GM23338 (cell line): ENCODE measurements around the gene DMRTC1.
"Not testable (repeated sequence)": the region's sequence is repeated elsewhere in the genome, so short reads cannot be mapped to it uniquely, and the experiment has no call there.

Source experiments
- CREB1 ChIP-seq: fragments of 250-450 bp; sonication (Bioruptor Pico); IDR thresholded peaks from 2 replicates; pipeline ENCODE4 v1.5.0; 2020; ENCODE audit warnings: low read depth, mild to moderate bottlenecking, moderate library complexity
- EZH2 ChIP-seq: fragments of 200-600 bp; sonication (generic); IDR thresholded peaks from one replicate; pipeline ENCODE4 v1.8.0; 2017; ENCODE audit warnings: antibody characterized with exemption, mild to moderate bottlenecking, low read depth; ENCODE audit not compliant: unreplicated experiment
- EZH2phosphoT487 ChIP-seq: fragments of 200-600 bp; sonication (generic); IDR thresholded peaks from one replicate; pipeline ENCODE4 v1.8.1; 2018; ENCODE audit warnings: antibody characterized with exemption; ENCODE audit not compliant: unreplicated experiment
- JUNB ChIP-seq: IDR thresholded peaks from one replicate; pipeline ENCODE4 v1.6.1; 2016; ENCODE audit warnings: antibody characterized with exemption; ENCODE audit not compliant: unreplicated experiment
- NANOG ChIP-seq: IDR thresholded peaks from 2 replicates; pipeline ENCODE4 v1.6.1; 2016; ENCODE audit warnings: antibody characterized with exemption, borderline replicate concordance
- POLR2AphosphoS5 ChIP-seq: IDR thresholded peaks from 2 replicates; pipeline ENCODE4 v1.6.1; 2016; ENCODE audit warnings: antibody characterized with exemption, low read depth
- TF ChIP-seq, protein P1 (sequence below), 2 experiments: fragments of 200-600 bp in 1 of 2; sonication (generic) in 1 of 2; conservative IDR thresholded peaks; 2 replicates each; pipeline versions ENCODE4 v1.5.1 to v1.6.1; 2016 to 2017; ENCODE audit warnings: antibody characterized with exemption in 2 of 2, low read depth in 2 of 2, mild to moderate bottlenecking in 2 of 2, moderate library complexity in 1 of 2
- TF ChIP-seq, protein P2 (sequence below): IDR thresholded peaks from one replicate; pipeline ENCODE4 v1.6.1; 2018; ENCODE audit warnings: antibody characterized with exemption; ENCODE audit not compliant: unreplicated experiment
- TF ChIP-seq, protein P3 (sequence below): IDR thresholded peaks from 2 replicates; pipeline ENCODE4 v1.6.1; 2016; ENCODE audit warnings: antibody characterized with exemption
- TF ChIP-seq, protein P4 (sequence below): fragments of 250-450 bp; sonication (Bioruptor Pico); IDR thresholded peaks from 2 replicates; pipeline ENCODE4 v1.5.0; 2020; ENCODE audit warnings: mild to moderate bottlenecking, moderate library complexity

DNA sequence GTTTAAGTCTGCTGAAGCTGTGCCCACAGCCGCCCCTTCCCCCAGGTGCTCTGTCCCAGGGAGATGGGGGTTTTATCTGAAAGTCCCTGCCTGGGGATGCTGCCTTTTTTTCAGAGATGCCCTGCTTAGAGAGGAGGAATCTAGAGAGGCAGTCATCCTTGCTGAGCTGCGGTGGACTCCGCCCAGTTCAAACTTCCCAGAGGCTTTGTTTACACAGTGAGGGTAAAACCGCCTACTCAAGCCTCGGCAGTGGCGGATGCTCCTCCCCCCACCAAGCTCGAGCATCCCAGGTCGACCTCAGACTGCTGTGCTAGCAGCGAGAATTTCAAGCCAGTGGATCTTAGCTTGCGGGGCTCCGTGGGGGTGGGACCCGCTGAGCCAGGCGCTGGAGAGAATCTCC, 112.9 kb downstream of the DMRTC1 start:
- TF ChIP-seq, protein P1, sequence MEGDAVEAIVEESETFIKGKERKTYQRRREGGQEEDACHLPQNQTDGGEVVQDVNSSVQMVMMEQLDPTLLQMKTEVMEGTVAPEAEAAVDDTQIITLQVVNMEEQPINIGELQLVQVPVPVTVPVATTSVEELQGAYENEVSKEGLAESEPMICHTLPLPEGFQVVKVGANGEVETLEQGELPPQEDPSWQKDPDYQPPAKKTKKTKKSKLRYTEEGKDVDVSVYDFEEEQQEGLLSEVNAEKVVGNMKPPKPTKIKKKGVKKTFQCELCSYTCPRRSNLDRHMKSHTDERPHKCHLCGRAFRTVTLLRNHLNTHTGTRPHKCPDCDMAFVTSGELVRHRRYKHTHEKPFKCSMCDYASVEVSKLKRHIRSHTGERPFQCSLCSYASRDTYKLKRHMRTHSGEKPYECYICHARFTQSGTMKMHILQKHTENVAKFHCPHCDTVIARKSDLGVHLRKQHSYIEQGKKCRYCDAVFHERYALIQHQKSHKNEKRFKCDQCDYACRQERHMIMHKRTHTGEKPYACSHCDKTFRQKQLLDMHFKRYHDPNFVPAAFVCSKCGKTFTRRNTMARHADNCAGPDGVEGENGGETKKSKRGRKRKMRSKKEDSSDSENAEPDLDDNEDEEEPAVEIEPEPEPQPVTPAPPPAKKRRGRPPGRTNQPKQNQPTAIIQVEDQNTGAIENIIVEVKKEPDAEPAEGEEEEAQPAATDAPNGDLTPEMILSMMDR (conservative IDR thresholded peaks at IDR 0.05; ENCODE audit: low read depth in 2 of 2) = not testable (repeated sequence)
- TF ChIP-seq, protein P2, sequence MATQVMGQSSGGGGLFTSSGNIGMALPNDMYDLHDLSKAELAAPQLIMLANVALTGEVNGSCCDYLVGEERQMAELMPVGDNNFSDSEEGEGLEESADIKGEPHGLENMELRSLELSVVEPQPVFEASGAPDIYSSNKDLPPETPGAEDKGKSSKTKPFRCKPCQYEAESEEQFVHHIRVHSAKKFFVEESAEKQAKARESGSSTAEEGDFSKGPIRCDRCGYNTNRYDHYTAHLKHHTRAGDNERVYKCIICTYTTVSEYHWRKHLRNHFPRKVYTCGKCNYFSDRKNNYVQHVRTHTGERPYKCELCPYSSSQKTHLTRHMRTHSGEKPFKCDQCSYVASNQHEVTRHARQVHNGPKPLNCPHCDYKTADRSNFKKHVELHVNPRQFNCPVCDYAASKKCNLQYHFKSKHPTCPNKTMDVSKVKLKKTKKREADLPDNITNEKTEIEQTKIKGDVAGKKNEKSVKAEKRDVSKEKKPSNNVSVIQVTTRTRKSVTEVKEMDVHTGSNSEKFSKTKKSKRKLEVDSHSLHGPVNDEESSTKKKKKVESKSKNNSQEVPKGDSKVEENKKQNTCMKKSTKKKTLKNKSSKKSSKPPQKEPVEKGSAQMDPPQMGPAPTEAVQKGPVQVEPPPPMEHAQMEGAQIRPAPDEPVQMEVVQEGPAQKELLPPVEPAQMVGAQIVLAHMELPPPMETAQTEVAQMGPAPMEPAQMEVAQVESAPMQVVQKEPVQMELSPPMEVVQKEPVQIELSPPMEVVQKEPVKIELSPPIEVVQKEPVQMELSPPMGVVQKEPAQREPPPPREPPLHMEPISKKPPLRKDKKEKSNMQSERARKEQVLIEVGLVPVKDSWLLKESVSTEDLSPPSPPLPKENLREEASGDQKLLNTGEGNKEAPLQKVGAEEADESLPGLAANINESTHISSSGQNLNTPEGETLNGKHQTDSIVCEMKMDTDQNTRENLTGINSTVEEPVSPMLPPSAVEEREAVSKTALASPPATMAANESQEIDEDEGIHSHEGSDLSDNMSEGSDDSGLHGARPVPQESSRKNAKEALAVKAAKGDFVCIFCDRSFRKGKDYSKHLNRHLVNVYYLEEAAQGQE = not testable (repeated sequence)
- TF ChIP-seq EZH2phosphoT487; EZH2; JUNB; POLR2AphosphoS5; NANOG; CREB1 (CRISPR knock-in tag): not testable (repeated sequence)
- TF ChIP-seq, protein P3, sequence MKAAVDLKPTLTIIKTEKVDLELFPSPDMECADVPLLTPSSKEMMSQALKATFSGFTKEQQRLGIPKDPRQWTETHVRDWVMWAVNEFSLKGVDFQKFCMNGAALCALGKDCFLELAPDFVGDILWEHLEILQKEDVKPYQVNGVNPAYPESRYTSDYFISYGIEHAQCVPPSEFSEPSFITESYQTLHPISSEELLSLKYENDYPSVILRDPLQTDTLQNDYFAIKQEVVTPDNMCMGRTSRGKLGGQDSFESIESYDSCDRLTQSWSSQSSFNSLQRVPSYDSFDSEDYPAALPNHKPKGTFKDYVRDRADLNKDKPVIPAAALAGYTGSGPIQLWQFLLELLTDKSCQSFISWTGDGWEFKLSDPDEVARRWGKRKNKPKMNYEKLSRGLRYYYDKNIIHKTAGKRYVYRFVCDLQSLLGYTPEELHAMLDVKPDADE = not testable (repeated sequence)
- TF ChIP-seq, protein P4, sequence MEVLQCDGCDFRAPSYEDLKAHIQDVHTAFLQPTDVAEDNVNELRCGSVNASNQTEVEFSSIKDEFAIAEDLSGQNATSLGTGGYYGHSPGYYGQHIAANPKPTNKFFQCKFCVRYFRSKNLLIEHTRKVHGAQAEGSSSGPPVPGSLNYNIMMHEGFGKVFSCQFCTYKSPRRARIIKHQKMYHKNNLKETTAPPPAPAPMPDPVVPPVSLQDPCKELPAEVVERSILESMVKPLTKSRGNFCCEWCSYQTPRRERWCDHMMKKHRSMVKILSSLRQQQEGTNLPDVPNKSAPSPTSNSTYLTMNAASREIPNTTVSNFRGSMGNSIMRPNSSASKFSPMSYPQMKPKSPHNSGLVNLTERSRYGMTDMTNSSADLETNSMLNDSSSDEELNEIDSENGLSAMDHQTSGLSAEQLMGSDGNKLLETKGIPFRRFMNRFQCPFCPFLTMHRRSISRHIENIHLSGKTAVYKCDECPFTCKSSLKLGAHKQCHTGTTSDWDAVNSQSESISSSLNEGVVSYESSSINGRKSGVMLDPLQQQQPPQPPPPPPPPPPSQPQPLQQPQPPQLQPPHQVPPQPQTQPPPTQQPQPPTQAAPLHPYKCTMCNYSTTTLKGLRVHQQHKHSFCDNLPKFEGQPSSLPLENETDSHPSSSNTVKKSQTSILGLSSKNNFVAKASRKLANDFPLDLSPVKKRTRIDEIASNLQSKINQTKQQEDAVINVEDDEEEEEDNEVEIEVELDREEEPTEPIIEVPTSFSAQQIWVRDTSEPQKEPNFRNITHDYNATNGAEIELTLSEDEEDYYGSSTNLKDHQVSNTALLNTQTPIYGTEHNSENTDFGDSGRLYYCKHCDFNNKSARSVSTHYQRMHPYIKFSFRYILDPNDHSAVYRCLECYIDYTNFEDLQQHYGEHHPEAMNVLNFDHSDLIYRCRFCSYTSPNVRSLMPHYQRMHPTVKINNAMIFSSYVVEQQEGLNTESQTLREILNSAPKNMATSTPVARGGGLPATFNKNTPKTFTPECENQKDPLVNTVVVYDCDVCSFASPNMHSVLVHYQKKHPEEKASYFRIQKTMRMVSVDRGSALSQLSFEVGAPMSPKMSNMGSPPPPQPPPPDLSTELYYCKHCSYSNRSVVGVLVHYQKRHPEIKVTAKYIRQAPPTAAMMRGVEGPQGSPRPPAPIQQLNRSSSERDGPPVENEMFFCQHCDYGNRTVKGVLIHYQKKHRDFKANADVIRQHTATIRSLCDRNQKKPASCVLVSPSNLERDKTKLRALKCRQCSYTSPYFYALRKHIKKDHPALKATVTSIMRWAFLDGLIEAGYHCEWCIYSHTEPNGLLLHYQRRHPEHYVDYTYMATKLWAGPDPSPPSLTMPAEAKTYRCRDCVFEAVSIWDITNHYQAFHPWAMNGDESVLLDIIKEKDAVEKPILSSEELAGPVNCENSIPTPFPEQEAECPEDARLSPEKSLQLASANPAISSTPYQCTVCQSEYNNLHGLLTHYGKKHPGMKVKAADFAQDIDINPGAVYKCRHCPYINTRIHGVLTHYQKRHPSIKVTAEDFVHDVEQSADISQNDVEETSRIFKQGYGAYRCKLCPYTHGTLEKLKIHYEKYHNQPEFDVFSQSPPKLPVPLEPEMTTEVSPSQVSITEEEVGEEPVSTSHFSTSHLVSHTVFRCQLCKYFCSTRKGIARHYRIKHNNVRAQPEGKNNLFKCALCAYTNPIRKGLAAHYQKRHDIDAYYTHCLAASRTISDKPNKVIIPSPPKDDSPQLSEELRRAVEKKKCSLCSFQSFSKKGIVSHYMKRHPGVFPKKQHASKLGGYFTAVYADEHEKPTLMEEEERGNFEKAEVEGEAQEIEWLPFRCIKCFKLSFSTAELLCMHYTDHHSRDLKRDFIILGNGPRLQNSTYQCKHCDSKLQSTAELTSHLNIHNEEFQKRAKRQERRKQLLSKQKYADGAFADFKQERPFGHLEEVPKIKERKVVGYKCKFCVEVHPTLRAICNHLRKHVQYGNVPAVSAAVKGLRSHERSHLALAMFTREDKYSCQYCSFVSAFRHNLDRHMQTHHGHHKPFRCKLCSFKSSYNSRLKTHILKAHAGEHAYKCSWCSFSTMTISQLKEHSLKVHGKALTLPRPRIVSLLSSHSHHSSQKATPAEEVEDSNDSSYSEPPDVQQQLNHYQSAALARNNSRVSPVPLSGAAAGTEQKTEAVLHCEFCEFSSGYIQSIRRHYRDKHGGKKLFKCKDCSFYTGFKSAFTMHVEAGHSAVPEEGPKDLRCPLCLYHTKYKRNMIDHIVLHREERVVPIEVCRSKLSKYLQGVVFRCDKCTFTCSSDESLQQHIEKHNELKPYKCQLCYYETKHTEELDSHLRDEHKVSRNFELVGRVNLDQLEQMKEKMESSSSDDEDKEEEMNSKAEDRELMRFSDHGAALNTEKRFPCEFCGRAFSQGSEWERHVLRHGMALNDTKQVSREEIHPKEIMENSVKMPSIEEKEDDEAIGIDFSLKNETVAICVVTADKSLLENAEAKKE (CRISPR knock-in tag) = not testable (repeated sequence)
